Measurements from ENCODE around the gene AGXT.

The AGXT gene

DNA sequence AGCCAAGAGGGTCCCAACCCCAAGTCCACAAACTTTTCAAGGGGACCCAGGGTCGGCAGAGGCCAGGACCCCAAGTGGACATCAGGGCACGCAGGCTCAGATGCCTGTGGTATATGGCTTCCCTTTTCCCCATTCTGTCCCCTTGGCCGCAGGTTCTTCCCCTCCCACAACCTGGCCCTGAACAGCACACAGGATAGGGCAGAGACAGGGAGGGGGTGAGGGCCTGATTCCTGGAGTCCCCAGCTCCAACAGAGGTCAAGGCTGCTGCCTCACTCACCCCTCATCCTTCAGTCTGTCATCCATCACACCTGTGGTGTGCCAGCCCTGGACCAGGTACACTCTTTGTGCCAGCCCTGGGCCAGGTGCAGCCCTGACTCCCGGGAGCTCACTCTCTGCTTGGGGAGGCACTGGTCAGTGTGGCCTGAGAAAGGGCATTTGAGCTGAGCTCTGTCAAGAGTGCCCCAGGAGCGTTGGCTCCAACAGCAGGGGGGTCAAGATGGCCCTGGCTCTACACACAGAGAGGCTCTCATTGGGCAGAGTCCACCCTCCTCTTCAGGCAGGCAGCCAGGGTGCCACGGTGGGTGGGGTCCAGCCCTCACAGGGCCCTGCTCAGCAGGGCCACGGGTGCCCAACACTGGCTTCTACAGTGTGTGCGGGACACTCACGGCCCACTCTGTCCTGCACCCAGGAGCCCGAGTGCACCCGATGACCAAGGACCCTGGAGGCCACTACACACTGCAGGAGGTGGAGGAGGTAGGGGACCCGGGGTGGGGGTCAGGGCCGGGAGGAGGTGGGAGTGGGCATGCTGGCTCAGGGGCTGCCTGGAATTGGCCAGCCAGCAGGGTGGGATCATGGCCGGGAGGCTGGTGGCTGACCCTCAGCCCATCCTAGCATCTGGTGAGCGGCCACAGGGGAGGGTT is 1.6 kb downstream of the AGXT start:
- no peak for DNase-seq

DNA sequence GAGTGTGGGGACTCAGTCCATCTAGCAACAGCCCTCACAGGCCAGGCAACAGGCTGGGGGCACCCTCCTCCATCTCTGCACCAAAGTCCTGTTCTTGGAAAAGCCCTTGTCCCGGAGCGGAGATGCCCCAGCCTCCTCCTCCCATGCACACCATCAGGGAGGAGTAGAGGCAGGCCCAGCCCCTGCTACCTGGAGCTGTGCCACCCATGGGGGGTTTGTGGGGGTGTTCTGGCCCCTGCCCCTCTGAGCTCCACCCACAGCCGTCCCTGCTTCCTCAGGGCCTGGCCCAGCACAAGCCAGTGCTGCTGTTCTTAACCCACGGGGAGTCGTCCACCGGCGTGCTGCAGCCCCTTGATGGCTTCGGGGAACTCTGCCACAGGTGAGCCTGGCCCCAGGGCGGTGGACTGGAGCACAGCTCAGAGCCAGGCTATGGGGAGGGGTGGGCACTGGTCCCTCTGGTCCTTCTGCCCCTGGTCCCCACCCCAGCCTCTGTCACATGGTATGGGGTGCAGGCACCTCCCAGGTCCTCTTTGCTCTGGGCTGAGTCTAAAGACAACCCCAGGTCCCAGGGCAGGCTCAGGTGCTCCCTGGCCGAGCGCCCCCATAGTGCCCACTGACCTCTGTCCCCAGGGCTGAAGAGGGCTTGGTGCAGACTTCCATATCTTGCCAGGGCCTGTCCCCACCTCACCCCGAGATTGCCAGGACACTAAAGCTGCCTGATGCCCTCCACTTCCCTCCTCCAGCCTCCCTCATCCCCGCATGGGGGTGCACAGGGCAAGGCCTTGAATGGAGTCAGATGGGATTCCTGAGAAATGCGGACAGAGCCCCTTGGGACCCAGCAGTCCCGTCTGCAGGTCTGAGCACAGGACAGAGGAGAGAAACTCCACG is 2.7 kb downstream of the AGXT start:
- no peak for DNase-seq

DNA sequence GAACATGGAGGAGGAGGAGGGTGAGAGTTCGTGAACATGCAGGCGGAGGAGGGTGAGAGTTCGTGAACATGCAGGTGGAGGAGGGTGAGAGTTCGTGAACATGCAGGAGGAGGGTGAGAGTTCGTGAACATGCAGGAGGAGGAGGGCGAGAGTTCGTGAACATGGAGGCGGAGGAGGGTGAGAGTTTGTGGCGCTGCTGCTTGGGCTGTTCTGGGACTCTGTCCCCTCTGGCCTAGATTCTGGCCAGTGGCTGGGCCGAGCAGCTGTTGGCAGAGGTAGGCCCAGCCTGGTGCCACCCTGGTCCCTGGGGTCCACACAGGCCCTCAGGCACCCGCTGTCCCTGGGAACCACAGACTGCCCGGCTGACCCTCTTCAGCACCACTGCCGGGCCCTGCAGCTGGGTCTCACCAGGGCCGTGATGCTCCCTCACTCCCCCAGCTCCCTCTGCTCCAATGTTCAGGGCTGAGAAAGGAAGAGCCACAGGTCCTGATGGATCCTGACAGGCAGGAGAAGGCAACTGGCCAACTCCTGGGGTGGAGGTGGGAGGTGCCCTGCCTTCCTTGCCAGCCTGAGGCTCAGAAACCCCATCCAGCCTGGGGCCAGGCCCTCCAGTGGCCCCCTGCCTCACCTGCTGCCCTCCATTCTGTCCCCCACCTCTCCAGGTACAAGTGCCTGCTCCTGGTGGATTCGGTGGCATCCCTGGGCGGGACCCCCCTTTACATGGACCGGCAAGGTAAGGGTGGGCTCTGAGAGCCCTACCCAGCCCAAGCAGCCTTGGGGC is 3.9 kb downstream of the AGXT start:
- no peak for DNase-seq

DNA sequence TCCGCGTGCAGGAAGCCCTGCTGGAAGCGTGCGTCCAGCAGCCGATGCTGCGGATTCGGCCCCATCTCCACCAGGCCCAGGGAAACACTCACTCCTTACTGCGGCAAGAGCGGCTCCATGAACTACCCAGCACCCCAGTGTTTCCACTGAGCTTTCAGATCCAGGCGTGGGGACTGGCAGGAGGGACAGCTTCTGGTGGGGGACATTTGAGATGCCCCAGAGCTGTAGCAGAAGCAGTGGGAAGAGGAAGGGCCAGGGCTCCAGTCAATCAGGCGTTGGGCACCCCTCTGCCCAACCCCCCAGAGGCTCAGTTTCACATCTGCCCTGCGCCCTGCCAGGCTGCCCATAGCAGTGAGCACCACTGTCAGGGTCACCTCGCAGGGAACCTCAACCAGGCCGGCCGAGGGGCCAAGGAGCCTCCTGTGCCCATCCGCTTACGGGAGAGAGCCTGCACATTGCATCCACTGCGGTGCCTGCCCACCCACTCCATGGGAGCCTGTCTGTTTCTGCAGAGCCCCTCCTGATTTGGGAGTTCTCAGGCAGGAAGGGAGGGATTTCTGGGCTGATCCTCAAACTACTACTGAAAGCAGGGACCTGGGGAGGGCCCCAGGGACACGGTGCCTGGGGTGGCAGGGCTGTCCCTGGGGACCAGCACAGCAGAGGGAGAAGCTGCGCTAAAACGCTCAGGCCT is 4.6 kb downstream of the AGXT start:
- no peak for DNase-seq

DNA sequence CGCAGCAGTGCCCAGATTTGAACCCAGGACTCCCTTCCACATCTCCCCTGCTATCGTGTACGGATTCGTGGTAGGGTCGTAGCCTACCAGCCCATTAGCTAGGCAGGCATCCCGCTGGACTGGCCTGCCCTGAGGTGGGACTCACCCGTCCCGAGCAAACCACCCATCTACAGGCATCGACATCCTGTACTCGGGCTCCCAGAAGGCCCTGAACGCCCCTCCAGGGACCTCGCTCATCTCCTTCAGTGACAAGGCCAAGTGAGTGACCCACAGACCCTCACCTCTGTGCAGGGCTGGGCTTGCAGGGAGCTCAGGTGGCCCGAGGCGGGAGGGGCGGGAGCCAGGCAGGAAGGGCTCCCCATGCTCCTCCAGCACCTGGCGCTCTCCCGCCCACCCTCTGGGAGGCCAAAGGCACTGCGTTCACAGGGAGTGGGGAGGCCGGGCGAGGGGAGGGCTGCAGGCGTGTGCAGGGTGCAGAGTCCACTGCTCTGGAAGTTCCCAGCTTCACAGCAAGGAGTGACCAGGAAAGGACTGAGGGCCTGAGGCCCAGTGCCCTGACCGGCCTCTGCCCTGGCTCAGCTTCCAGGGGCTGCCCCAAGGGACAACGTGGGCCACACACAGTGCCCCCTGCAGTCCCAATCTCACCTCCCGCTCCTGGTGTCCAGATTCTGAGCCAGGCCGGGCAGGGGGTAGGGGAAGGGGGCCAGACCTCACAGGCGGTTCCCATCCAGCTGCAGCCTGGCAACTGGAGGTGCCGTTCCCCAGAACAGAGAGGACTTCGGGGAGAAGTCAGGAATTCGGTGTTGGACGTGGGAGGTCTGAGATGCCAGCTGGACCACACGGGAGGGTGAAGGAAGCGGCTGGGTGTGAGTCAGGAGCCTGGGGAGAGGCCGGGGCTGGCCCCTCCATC is 5.4 kb downstream of the AGXT start:
- no peak for DNase-seq

DNA sequence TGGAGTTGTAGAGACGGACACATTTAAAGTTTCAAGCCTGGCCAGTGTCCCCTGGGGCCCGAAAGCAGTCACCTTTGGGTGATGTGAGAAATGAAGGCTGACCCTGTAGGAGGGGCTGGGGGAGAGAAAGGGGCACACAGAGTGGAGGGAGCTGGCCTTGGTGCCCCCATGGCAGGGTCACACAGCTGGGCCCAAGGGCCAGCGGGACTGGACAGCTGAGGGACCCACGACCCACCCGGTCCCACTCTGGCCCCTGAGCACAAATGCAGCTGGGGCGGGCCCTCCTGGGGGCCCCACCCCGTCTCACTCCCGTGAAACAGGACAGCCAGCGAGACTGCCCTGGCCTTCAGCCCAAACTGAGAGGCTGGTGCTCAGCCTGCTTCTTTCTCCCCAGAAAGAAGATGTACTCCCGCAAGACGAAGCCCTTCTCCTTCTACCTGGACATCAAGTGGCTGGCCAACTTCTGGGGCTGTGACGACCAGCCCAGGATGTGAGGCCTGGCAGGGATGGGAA is 6.1 kb downstream of the AGXT start:
- DNase-seq, result no peak

DNA sequence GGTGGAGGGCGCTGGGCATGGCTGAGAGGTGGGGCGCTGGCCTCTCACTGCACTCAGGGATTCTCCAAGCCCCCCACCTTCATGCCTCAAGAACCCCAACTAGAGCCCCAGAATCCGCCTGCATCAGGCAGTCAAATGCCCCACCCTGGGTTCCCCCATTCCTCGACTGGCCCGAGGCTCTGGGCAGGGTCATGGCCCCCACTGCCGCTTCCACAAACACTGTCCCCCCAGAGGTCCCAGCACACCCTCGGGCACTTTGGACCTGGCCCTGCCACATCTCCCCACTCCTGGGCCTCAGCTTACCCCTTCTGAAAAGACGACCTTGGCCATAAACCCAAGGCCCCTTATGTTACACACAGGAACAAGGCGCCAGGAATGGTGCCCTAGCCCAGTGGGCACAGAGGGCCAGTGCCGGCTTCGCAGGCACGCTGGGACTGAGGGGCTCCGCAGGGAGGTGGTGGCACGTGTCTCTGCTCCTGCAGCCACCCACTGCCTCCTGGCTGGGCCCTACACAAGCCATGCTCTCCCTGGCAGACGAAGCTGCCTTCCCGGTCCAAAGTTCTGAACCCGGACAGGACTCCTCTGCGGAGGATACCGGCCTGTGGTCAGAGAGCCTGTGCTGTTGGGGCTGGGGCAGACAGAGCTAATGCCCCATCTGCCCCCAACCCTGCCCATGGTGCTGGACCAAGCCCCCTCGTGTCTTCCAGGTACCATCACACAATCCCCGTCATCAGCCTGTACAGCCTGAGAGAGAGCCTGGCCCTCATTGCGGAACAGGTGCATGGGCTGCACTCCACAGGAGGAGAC is 6.8 kb downstream of the AGXT start:
- DNase-seq, result no peak

DNA sequence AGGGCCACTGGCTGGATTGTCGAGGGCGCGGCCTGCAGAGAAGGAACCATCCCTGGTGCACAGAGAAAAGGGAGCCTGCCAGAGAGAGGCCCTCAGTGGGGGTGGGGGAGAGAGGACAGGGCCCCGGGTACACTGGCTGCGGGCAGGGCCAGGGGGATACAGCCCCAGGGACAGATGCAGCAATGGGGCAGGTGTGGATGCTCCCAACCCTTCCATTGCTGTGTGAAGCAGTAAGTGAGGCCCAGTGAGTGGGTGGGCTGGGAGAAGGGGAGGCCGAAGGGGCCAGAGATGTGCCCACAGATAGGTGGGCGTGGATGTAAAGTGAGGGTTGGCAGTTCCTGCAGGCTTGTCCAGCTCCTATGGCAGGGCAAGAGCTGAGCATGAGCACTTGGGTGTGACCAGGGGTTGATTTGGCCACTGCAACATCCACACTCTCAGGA is 7.4 kb downstream of the AGXT start:
- no peak for DNase-seq

DNA sequence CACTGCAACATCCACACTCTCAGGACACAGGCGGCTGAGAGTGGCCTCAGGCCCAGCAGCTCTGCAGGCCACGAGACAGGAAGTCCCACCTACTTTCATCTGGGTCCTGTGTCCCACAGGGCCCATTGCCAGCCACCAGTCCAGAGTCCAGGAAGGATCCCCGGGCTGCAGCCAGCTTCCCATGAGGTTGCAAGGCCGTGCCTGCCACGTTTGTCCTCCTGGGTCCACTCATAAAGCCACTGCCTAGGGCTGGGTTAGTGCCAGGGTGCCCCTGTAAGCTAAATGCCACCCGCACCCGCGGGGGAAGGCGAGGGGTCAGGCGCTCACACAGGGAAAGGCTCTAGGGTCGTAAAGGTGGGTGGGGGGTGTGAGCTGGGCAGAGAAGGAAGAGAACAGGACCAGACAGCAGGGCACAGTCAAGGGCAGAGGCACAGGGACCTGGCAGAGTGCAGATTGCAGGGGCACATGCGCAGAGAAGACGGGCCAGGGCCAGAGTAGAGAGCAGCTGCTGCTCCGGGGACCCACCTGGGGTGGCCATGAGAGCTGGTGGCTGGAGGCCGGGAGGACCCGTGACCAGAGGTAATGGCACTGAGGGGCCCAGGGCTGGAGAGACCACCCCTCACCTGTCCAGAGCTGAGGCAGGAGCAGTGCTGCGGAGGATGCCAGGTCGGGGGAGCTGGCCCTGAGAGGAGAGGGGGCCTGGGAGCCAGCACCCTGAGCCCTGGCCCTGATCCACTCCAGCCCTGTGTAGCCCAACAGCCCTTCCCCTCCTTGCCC is 8.0 kb downstream of the AGXT start:
- DNase-seq, result no peak

DNA sequence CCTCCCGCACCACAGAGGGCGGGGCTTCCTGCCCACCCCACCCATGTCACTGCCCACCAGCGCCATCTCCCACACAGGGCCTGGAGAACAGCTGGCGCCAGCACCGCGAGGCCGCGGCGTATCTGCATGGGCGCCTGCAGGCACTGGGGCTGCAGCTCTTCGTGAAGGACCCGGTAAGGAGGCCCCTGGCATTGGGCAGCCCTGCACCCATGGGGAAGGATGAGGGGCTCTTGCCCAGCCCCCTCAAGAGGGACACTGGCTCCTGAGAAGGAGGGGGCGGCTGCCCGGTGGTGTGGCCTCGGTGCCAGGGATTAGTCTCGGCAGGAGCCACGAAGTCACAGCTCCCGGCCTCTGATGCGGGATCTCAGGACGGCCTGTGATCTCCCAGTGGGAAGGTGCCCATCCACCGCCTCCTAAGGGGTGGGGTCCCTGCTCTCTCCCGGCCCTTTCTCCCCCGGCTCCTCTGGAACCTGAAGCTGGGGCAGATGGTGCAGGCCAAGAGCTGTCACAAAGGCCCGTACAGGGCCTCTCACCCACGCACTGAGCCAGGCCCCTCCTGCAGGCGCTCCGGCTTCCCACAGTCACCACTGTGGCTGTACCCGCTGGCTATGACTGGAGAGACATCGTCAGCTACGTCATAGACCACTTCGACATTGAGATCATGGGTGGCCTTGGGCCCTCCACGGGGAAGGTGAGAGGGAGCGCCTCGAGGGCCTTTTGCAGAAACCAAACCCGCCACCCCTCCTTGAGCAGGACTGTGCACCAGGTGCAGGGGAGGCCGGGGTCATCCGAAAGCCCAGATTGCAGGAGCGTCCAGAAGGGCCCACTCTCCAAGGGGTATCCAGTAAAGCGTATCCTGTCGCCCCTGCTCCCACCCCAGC is 9.1 kb downstream of the AGXT start:
- DNase-seq, result no peak

DNA sequence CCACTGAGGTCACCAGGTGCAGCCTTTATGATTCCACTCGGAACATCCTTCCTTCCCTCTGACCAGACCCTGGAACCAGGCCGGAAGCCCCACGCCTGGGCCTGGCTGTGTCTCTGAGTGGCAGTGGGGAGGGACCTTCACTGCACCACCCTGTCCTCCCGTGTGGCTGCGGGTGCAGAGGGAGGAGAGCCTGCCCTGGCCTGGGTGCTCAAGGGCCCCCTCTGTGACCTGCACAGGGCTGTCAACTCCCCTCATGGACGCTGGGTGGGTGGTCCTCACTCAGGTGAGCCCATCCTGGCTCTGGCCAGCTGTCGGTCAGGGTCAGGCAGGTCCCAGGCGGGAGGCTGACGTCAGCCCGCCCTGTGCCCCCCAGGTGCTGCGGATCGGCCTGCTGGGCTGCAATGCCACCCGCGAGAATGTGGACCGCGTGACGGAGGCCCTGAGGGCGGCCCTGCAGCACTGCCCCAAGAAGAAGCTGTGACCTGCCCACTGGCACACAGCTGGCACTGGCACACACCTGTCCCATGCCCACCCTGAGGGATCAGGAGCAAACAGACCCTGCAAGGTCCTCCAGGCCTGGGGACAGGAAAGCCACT is 9.8 kb downstream of the AGXT start:
- DNase-seq, result no peak

DNA sequence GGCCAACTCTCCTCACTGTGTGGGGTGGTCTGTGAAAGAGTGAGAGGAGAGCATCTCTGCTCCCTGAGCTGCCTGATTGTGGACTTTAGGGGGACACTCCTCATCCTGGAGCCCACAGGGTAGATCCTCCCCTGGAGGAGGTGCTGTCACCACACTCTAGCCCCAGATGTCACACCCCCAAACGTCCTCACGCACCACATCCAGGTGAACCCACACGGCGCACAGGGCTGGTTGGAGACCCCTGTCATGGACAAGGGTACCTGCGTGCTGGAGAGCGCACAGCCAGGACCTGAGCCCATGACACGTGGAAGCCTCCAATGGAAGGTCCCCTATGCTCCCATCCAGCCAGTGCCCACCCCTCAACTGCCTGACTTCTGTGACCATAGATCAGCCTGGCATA is 10.5 kb downstream of the AGXT start:
- DNase-seq, result no peak

DNA sequence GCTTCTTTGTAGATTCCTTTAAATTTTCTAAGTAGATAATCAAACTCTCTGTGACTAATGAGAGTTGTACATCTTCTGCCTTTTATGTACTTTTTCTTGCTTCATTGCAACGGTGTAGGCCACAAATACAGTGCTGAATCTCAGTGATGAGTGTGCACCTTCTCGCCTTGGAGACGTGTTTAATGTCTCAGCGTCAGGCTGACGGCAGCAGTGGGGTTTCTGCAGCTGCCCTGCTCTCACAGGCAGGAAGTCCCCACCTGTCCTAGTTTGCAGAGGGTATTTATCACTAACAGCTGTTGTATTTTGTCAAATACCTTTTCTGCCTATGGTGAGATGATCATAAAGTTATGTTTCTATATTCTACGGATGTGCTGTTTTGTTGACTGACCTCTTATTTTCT is 13.3 kb downstream of the AGXT start:
- DNase-seq, result no peak

DNA sequence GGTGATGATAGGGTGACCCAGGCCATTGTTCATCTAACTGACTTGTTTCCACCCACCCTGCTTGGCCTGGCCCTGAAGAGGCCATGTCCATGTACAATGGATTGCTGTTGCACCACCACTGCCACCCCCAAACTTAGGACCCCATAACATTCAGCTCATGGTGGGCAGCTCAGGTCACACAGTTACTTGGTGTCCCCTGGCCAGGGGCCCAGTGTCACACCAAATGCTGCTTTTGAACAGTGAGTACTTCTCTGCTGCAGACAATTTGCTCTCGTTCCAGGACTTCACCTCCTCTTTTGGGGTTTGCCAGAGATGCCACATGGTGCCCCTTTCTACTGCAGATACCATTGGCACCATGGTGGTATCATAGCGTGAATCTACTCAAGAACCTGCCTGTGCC is 15.6 kb downstream of the AGXT start:
- no peak for DNase-seq

DNA sequence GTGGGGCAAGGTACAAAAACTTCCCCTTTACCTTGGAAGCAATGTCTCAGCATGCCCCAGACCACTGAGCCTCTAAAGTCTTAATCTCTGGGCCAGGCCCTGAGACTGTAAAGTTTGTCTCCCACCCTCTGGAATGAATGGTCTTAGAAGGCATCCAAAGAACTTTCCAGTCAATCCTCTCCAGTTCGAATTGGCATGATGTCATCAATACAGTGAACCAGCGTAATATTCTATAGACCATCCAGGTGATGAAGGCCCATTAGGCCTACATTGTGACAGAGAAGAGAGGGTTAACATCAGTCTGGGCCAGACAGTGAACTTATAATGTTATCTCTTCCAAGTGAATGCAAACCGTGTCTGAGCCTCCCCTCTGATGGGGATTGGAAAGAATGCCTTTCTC is 16.1 kb downstream of the AGXT start:
- DNase-seq, result no peak

DNA sequence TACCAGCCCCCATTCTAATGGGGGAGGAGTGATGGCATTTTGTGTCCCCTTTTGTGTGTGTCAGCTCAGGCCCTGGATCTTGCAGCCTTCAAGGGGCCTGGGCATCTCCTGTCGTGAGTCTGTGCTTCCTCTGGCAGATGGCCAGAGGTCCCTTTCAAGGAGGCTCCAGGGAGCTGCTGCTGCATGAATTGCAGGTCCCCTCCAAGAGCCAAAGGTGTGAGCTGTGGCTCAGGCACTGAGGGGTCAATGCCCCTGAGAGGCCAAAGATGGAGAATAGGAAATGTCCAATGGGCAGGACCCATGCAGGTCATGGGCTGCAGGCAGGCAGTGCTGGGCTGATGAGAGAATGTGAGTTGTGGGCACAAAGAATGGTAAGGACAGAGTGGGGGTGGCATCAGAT is 16.9 kb downstream of the AGXT start:
- no peak for DNase-seq

DNA sequence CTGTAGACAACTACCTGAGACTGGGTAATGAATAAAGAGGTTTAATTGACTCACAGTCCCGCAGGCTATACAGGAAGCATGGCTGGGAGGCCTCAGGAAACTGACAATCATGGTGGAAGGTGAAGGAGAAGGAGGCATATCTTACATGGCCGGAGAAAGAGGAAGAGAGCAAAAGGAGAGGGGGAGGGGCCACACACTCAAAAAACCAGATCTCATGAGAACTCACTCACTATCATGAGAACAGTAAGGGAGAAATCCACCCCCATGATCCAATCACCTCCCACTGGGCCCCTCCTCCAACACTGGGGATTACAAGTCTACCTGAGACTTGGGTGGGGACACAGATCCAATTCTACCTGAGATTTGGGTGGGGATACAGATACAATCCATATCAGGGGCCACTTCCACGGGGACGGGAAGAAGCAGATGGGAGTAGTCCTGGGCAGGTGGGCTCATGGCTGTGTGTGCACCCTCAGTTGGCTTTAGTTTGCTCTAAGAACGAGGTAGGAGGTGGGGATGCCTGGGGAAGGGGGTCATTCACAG is 17.5 kb downstream of the AGXT start:
- DNase-seq, result no peak

Data from CD4-positive, alpha-beta T cell treated with Interleukin-4 for 1 hour (primary cell).